Panc1 (cell line): ENCODE data around the gene FAM229A. TPM values are rescaled to one million over a fixed set of nuclear protein-coding genes. Genes with fewer than 3 reads are reported as not detected.
A peak's percentile ranks its signal among the peaks of the same experiment; 100 is the strongest.

Experiments
- ATAC-seq: fragments of 200-7000 bp; cut with Tn5 transposase; 2 replicates; pipeline ENCODE4 v1.9.1; 2020; ENCODE audit warnings: mild to moderate bottlenecking, moderate library complexity
- BruUV-seq: library from RNA; stranded (reverse); fragments of 400-500 nt; replicated peaks from 2 replicates; lab custom pipeline; 2021; lab: Mats Ljungman, UMichigan
- CTCF ChIA-PET: fragments of 300-600 bp; sonication (Branson Sonifier 250); formaldehyde crosslinking; loops from one replicate; lab custom pipeline; 2022; ENCODE audit warnings: antibody characterized with exemption; lab: Charles Lee
- POLR2A ChIA-PET: fragments of 300-600 bp; sonication (Branson Sonifier 250); formaldehyde crosslinking; loops from one replicate; lab custom pipeline; 2022; ENCODE audit warnings: antibody characterized with exemption; lab: Charles Lee
- DNase-seq: peaks from one replicate; pipeline ENCODE4 v3.0.0-alpha.2; 2010; ENCODE audit warnings: low read depth, low spot score
- H3K27ac ChIP-seq: 2 replicates; pipeline ENCODE4 v1.5.1; 2011; ENCODE audit warnings: mild to moderate bottlenecking, low read length, inconsistent platforms
- H3K27me3 ChIP-seq: fragments of 200-500 bp; sonication (Bioruptor generic); 2 replicates; pipeline ENCODE4 v1.6.0; 2014; ENCODE audit warnings: low read length, inconsistent platforms; ENCODE audit not compliant: control insufficient read depth, insufficient read depth
- H3K36me3 ChIP-seq: fragments of 200-500 bp; sonication (Bioruptor generic); 2 replicates; pipeline ENCODE4 v1.5.1; 2014; ENCODE audit warnings: inconsistent platforms, mild to moderate bottlenecking, low read length, moderate library complexity; ENCODE audit not compliant: control insufficient read depth, insufficient read depth
- H3K4me1 ChIP-seq: 2 replicates; pipeline ENCODE4 v1.5.1; 2011; ENCODE audit warnings: inconsistent platforms, mild to moderate bottlenecking, low read length, moderate library complexity; ENCODE audit not compliant: control insufficient read depth, insufficient read depth
- H3K4me3 ChIP-seq, 2 experiments: 2 replicates each; pipeline ENCODE4 v1.5.1; 2011 to 2012; ENCODE audit warnings: low read depth in 2 of 2, low read length in 2 of 2, mild to moderate bottlenecking in 2 of 2, inconsistent platforms in 1 of 2, moderate library complexity in 1 of 2
- H3K9me3 ChIP-seq: fragments of 200-500 bp; sonication (Bioruptor generic); 2 replicates; pipeline ENCODE4 v1.5.1; 2014; ENCODE audit warnings: low read depth, mild to moderate bottlenecking, inconsistent platforms, low read length, moderate library complexity; ENCODE audit not compliant: control insufficient read depth, insufficient read depth
- CTCF ChIP-seq: fragments of 450-650 bp; IDR thresholded peaks from 2 replicates; pipeline ENCODE4 v1.5.1; 2017; ENCODE audit warnings: mild to moderate bottlenecking
- POLR2AphosphoS5 ChIP-seq: IDR thresholded peaks from 2 replicates; pipeline ENCODE4 v1.6.1; 2012; ENCODE audit warnings: mild to moderate bottlenecking, low read depth, low read length, moderate library complexity
- REST ChIP-seq, 2 experiments: IDR thresholded peaks; 2 replicates each; pipeline ENCODE4 v1.6.1; 2011 to 2012; ENCODE audit warnings: low read depth in 2 of 2, control low read depth in 1 of 2, low read length in 1 of 2, mild to moderate bottlenecking in 1 of 2, moderate library complexity in 1 of 2; ENCODE audit not compliant: insufficient read depth in 1 of 2
- SIN3A ChIP-seq: IDR thresholded peaks from 2 replicates; pipeline ENCODE4 v1.6.1; 2012; ENCODE audit warnings: low read depth, mild to moderate bottlenecking, low read length, moderate library complexity, borderline replicate concordance; ENCODE audit not compliant: insufficient read depth
- TCF7L2 ChIP-seq: IDR thresholded peaks from 2 replicates; pipeline ENCODE4 v1.6.1; 2011; ENCODE audit warnings: mild to moderate bottlenecking, low read depth, low read length, inconsistent platforms
- in situ Hi-C: cut with HindIII; loops from 2 replicates; pipeline ENCODE4 v1.10.0; 2016; ENCODE audit warnings: low sequenced_read_pairs, low pct_unique_long_range_greater_than_20kb
- intact Hi-C: fragments of 100-400 bp; cut with micrococcal nuclease; formaldehyde crosslinking; loops from one replicate; pipeline ENCODE4 v1.10.0; 2022; ENCODE audit not compliant: unreplicated experiment
- total RNA-seq: library from RNA; stranded (reverse); gene quantifications from one replicate; pipeline ENCODE4 v1.2.1, GENCODE V29; 2021; ENCODE audit not compliant: unreplicated experiment

FAM229A gene
- total RNA-seq, 1 experiment from 2014 or later = 6.7 TPM

- Histone ChIP-seq H3K27ac (no peak overlapping the region), H3K36me3 (peaks cover 37% of the 10 kb centered on the region), H3K4me1 (no peaks in the 10 kb centered on the region), H3K4me3 (no peak overlapping the region), H3K27me3 (no peaks in the 10 kb centered on the region), H3K9me3 (no peaks in the 10 kb centered on the region)
- TF ChIP-seq POLR2AphosphoS5 (no peak), REST (IDR thresholded peaks at IDR 0.05; ENCODE audit: insufficient read depth in 1 of 2, low read depth in 2 of 2, low read length in 1 of 2) (no peak), SIN3A (no peak)
- in situ Hi-C loops (no loop called here), intact Hi-C loops (no loop called here)
- ATAC-seq (no peak), DNase-seq (no peak)
- BruUV-seq = no TSS peak
- CTCF ChIA-PET = no interaction called here
- POLR2A ChIA-PET = no interaction called here
Measured at GRCh38 chr1:32327204-32327603, 35.1 kb downstream of the FAM229A start.

GRCh38 chr1:32321712-32322291 lies 40.5 kb downstream of the FAM229A start:
- Histone ChIP-seq H3K27ac (no peak overlapping the region), H3K27me3 (no peaks in the 10 kb centered on the region), H3K4me3 (no peak overlapping the region), H3K9me3 (no peaks in the 10 kb centered on the region), H3K36me3 (peaks cover 26% of the 10 kb centered on the region), H3K4me1 (no peaks in the 10 kb centered on the region)
- DNase-seq (peak; percentile 25), ATAC-seq (peak; percentile 72)
- ChIA-PET CTCF (interaction anchor here (0.6 kb wide), 1 partner anchor 800 kb away, joined by 4 read pairs; no protein-coding TSS in a partner anchor), POLR2A (interaction anchor here (0.6 kb wide), 2 partner anchors 82 to 329 kb away, joined by 3 to 4 read pairs; partner anchors contain the start of gene RBBP4)
- intact Hi-C loops (no loop called here), in situ Hi-C loops (no loop called here)
- no TSS peak for BruUV-seq
- no peak for TF ChIP-seq SIN3A

GRCh38 chr1:32318127-32318869 lies 44.0 kb downstream of the FAM229A start:
- Histone ChIP-seq H3K27ac (no peak overlapping the region), H3K4me3 (no peak overlapping the region), H3K9me3 (no peaks in the 10 kb centered on the region), H3K36me3 (peaks cover 11% of the 10 kb centered on the region), H3K27me3 (no peaks in the 10 kb centered on the region), H3K4me1 (peaks cover 4% of the 10 kb centered on the region; the same call in 1 of the 2 replicates)
- ATAC-seq (no peak), DNase-seq (no peak)
- ChIA-PET CTCF (no interaction called here), POLR2A (no interaction called here)
- in situ Hi-C loops = no loop called here
- no TSS peak for BruUV-seq
- intact Hi-C loops = no loop called here
- TF ChIP-seq TCF7L2 = no peak
- TF ChIP-seq CTCF = no peak
- no peak for TF ChIP-seq REST (IDR thresholded peaks at IDR 0.05; ENCODE audit: insufficient read depth in 1 of 2, low read depth in 2 of 2, low read length in 1 of 2)
- TF ChIP-seq POLR2AphosphoS5 = no peak
- no peak for TF ChIP-seq SIN3A
